Gastrocnemius medialis (tissue), 4 donors: ENCODE data around the gene CHST9. TPM values are rescaled to one million over a fixed set of nuclear protein-coding genes. Genes with fewer than 3 reads are reported as not detected.

Source experiments
- ATAC-seq, 2 donors: fragments of 150-250 bp; one replicate each; pipeline ENCODE4 v1.9.1; 2016
- DNase-seq, 2 donors: peaks; one replicate each; pipeline ENCODE4 v3.0.0-alpha.2; 2019
- H3K27ac ChIP-seq, 4 donors: fragments of 200-600 bp; sonication (generic); 1 replicate in 1 of 4; 2 replicates in 3 of 4; pipeline ENCODE4 v1.5.1; 2016 to 2018; ENCODE audit warnings: mild to moderate bottlenecking in 2 of 4, moderate library complexity in 1 of 4
- H3K27me3 ChIP-seq, 3 donors: fragments of 200-600 bp; sonication (generic) in 2 of 3; 1 replicate in 1 of 3; 2 replicates in 2 of 3; pipeline versions ENCODE4 v1.5.1 to v1.6.0; 2016 to 2019; ENCODE audit warnings: mild to moderate bottlenecking in 1 of 3, moderate library complexity in 1 of 3
- H3K36me3 ChIP-seq, 2 donors: fragments of 200-600 bp; sonication (generic) in 1 of 2; one replicate each; pipeline ENCODE4 v1.5.1; 2017 to 2018
- H3K4me1 ChIP-seq, 2 donors: fragments of 200-600 bp; sonication (generic) in 1 of 2; one replicate each; pipeline ENCODE4 v1.5.1; 2016 to 2017; ENCODE audit warnings: mild to moderate bottlenecking in 2 of 2
- H3K4me3 ChIP-seq, 4 donors: fragments of 200-600 bp; sonication (generic) in 3 of 4; 1 replicate in 1 of 4; 2 replicates in 3 of 4; pipeline ENCODE4 v1.5.1; 2016 to 2019; ENCODE audit warnings: mild to moderate bottlenecking in 2 of 4
- H3K9me3 ChIP-seq, 3 donors: fragments of 200-600 bp; sonication (generic) in 2 of 3; 1 replicate in 1 of 3; 2 replicates in 2 of 3; pipeline ENCODE4 v1.5.1; 2016 to 2019
- POLR2A ChIP-seq, 2 donors: fragments of 450-650 bp; IDR thresholded peaks; one replicate each; pipeline ENCODE4 v1.6.1; 2017; ENCODE audit warnings: antibody characterized with exemption in 2 of 2, mild to moderate bottlenecking in 2 of 2, moderate library complexity in 2 of 2
- in situ Hi-C, 4 donors: fragments of 200-750 bp; cut with MboI; loops; one replicate each; pipeline versions ENCODE4 v1.15.0 to v1.8.0; 2017; ENCODE audit warnings: low sequenced_read_pairs in 4 of 4
- intact Hi-C: fragments of 100-400 bp; cut with DNase I; formaldehyde crosslinking; loops from one replicate; pipeline ENCODE4 v1.15.1; 2023; ENCODE audit warnings: low total_unique reads
- total RNA-seq, 4 donors: library from RNA; depleted of rRNA; stranded (reverse); fragments of >200 nt; gene quantifications; one replicate each; pipeline versions ENCODE4 v1.1.0 to v1.2.3, GENCODE V29; 2016
- TF ChIP-seq, protein P1 (sequence below), 5 experiments: fragments of 450-650 bp in 3 of 5; fragments of 200-600 bp in 2 of 5; sonication (generic) in 2 of 5; IDR thresholded peaks in 4 of 5; conservative IDR thresholded peaks in 1 of 5; 1 replicate in 4 of 5; 2 replicates in 1 of 5; pipeline ENCODE4 v1.5.1; 2016 to 2019; ENCODE audit warnings: antibody characterized with exemption in 5 of 5, mild to moderate bottlenecking in 3 of 5, moderate library complexity in 3 of 5

The CHST9 gene
- total RNA-seq, 4 donors from 2014 or later: 0.07 TPM; not detected in 3

DNA sequence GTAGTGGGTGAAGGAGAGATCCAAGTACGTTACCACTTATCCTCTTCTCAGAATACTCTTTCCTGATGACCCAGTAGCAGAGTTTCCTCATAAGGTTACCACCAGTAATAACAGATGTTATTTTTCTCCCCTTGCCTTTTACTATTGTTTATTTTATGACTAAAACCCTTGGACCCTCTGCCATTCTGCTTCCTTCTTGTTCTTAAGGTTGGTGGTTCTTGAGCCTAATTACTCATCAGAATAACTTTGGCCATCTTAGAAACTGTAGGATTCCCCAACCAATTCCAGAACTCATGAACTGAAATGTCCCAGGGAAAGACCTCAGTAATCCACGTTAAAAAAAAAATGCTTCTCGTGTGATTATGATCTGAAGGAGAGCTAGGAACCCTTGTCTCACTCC lies 64.9 kb downstream of the CHST9 start:
- Histone ChIP-seq H3K4me1 (no peaks in the 10 kb centered on the region), H3K27me3 (no peaks in the 10 kb centered on the region)

DNA sequence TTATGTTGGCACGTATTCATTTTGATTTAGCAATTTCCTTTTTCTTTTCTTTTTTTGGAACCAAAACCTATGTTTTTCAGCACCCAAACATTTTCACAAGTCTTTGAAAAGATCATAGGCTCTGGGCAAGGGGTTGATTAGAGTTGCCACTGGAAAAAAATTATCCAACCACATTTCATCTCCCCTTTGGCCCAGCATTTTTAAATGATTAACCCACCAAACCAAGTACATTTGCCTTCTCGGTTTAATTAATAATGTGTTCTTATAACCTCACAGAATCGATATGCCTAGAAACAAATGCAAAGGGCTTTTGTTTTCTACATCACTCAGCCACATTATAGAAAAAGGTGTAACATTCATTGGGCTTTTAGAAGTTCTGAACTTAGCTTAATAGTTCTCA lies 66.1 kb downstream of the CHST9 start:
- DNase-seq (no peak), ATAC-seq (no peak)
- in situ Hi-C loops: no loop called here
- no peak overlapping the region for H3K4me3 ChIP-seq
- no peaks in the 10 kb centered on the region for H3K4me1 ChIP-seq
- no peaks in the 10 kb centered on the region for H3K9me3 ChIP-seq
- no peak overlapping the region for H3K27ac ChIP-seq
- no peaks in the 10 kb centered on the region for H3K36me3 ChIP-seq
- intact Hi-C loops: no loop called here
- no peak for TF ChIP-seq POLR2A (IDR thresholded peaks at IDR 0.05)
- TF ChIP-seq, protein P1, sequence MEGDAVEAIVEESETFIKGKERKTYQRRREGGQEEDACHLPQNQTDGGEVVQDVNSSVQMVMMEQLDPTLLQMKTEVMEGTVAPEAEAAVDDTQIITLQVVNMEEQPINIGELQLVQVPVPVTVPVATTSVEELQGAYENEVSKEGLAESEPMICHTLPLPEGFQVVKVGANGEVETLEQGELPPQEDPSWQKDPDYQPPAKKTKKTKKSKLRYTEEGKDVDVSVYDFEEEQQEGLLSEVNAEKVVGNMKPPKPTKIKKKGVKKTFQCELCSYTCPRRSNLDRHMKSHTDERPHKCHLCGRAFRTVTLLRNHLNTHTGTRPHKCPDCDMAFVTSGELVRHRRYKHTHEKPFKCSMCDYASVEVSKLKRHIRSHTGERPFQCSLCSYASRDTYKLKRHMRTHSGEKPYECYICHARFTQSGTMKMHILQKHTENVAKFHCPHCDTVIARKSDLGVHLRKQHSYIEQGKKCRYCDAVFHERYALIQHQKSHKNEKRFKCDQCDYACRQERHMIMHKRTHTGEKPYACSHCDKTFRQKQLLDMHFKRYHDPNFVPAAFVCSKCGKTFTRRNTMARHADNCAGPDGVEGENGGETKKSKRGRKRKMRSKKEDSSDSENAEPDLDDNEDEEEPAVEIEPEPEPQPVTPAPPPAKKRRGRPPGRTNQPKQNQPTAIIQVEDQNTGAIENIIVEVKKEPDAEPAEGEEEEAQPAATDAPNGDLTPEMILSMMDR (IDR thresholded peaks at IDR 0.05 in 4 of 5, conservative IDR thresholded peaks at IDR 0.05 in 1 of 5): no peak
- H3K27me3 ChIP-seq: no peaks in the 10 kb centered on the region

More for the DNA sequence above, 64.9 kb downstream of the CHST9 start:
- intact Hi-C loops (no loop called here), in situ Hi-C loops (no loop called here)
- H3K4me3 ChIP-seq: no peak overlapping the region
- H3K27ac ChIP-seq: no peak overlapping the region
- no peak for TF ChIP-seq POLR2A (IDR thresholded peaks at IDR 0.05)
- TF ChIP-seq, protein P1 (IDR thresholded peaks at IDR 0.05 in 4 of 5, conservative IDR thresholded peaks at IDR 0.05 in 1 of 5): no peak
- DNase-seq (no peak), ATAC-seq (no peak)
- H3K9me3 ChIP-seq: no peaks in the 10 kb centered on the region
- no peaks in the 10 kb centered on the region for H3K36me3 ChIP-seq

DNA sequence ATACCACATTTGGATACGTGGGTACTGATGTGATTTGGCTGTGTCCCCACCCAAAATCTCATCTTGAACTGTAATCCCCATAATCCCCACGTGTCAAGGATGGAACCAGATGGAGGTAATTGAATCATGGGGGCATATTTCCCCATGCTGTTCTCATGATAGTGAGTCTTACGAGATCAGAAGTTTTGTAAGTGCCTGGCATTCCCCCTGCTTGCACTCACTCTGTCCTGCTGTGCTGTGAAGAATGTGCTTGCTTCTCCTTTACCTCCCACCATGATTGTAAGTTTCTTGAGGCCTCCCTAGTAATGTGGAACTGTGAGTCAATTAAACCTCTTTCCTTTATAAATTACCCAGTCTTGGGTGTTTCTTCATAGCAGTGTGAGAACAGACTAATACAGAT lies 70.3 kb downstream of the CHST9 start:
- no peak overlapping the region for H3K27ac ChIP-seq
- TF ChIP-seq, protein P1 (IDR thresholded peaks at IDR 0.05 in 4 of 5, conservative IDR thresholded peaks at IDR 0.05 in 1 of 5): no peak
- no peak for TF ChIP-seq POLR2A (IDR thresholded peaks at IDR 0.05)
- H3K27me3 ChIP-seq: no peaks in the 10 kb centered on the region
- in situ Hi-C loops (no loop called here), intact Hi-C loops (no loop called here)
- DNase-seq (no peak), ATAC-seq (no peak)
- H3K9me3 ChIP-seq: no peaks in the 10 kb centered on the region
- no peaks in the 10 kb centered on the region for H3K36me3 ChIP-seq
- H3K4me1 ChIP-seq: no peaks in the 10 kb centered on the region
- H3K4me3 ChIP-seq: no peak overlapping the region

DNA sequence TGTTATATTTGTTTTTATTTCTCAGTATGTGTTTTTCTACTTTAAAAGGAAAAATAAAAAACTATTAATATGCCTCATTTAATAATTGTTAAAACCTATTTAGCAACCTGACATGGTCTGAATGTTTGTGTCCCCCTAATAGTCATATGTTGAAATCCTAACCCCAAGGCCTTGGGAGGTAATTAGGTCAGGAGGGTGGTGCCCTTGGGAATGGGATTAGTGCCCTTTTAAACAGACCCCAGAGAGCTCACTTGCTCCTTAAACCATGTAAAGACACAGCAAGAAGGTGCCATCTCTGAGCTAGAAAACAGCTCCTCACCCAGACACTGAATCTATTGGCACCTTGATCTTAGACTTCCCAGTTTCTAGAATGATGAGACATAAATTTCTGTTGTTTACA lies 71.8 kb downstream of the CHST9 start:
- ATAC-seq (no peak), DNase-seq (no peak)
- in situ Hi-C loops (no loop called here), intact Hi-C loops (no loop called here)
- TF ChIP-seq, protein P1 (IDR thresholded peaks at IDR 0.05 in 4 of 5, conservative IDR thresholded peaks at IDR 0.05 in 1 of 5): no peak
- TF ChIP-seq POLR2A (IDR thresholded peaks at IDR 0.05): no peak
- Histone ChIP-seq H3K9me3 (no peaks in the 10 kb centered on the region), H3K4me3 (no peak overlapping the region), H3K4me1 (no peaks in the 10 kb centered on the region), H3K36me3 (no peaks in the 10 kb centered on the region), H3K27ac (no peak overlapping the region), H3K27me3 (no peaks in the 10 kb centered on the region)

DNA sequence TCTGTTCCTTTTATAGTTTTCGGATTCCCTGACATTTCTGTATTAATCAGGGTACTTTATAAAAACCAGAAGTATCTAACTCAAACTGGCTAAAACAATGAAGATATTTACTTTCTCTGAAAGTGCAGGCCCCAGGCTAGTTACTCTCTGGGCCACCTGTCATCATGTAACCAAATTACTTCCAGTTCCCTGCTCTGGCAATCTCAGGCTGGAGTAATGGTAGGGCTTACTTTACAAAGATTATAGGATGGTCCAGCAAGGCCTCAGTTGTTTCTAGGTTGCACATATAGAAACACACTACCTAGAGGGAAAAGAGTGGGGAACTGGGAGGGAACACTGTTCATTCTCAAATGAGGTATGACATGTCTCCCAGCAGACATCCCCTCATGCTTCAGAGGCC lies 74.8 kb downstream of the CHST9 start:
- H3K4me1 ChIP-seq: no peaks in the 10 kb centered on the region
- no peak overlapping the region for H3K27ac ChIP-seq
- no peaks in the 10 kb centered on the region for H3K9me3 ChIP-seq
- DNase-seq (no peak), ATAC-seq (no peak)
- TF ChIP-seq, protein P1 (IDR thresholded peaks at IDR 0.05 in 4 of 5, conservative IDR thresholded peaks at IDR 0.05 in 1 of 5): no peak
- no peak for TF ChIP-seq POLR2A (IDR thresholded peaks at IDR 0.05)
- no peaks in the 10 kb centered on the region for H3K27me3 ChIP-seq
- in situ Hi-C loops: no loop called here
- intact Hi-C loops: no loop called here
- H3K36me3 ChIP-seq: no peaks in the 10 kb centered on the region
- no peak overlapping the region for H3K4me3 ChIP-seq
